H1 (cell line): ENCODE measurements around the gene IQGAP1. TPM values are rescaled to one million over a fixed set of nuclear protein-coding genes. Genes with fewer than 3 reads are reported as not detected.

Experiments
- CTCF ChIA-PET: fragments of 300-600 bp; sonication (Branson Sonifier 250); formaldehyde crosslinking; loops from one replicate; lab custom pipeline; 2021; ENCODE audit not compliant: partially characterized antibody; lab: Charles Lee
- POLR2A ChIA-PET: fragments of 300-600 bp; sonication (Branson Sonifier 250); formaldehyde crosslinking; loops from one replicate; lab custom pipeline; 2021; ENCODE audit warnings: inconsistent platforms; ENCODE audit not compliant: partially characterized antibody; lab: Charles Lee
- DNase-seq, 2 experiments: peaks; one replicate each; pipeline versions ENCODE4 v3.0.0 to v3.0.0-alpha.2; 2010 to 2022; ENCODE audit warnings: low spot score in 2 of 2, low read depth in 1 of 2, mixed read lengths in 1 of 2
- FAIRE-seq: peaks from 2 replicates; lab custom pipeline; 2011; peaks lifted over from hg19 to GRCh38; lab: Jason Lieb, UNC
- H2AFZ ChIP-seq: 2 replicates; pipeline ENCODE4 v1.8.1; 2012; ENCODE audit warnings: low read length, inconsistent platforms
- H2AK5ac ChIP-seq: 2 replicates; pipeline ENCODE4 v1.6.1; 2013; ENCODE audit warnings: low read depth, low read length
- H2BK120ac ChIP-seq: replicated peaks from 2 replicates; pipeline ENCODE3; 2013; ENCODE audit warnings: low read depth, low read length, inconsistent platforms
- H2BK12ac ChIP-seq: 2 replicates; pipeline ENCODE4 v1.6.1; 2013; ENCODE audit warnings: low read depth, low read length
- H2BK15ac ChIP-seq: 2 replicates; pipeline ENCODE4 v1.6.1; 2013; ENCODE audit warnings: low read length
- H2BK20ac ChIP-seq: 2 replicates; pipeline ENCODE4 v1.6.1; 2013; ENCODE audit warnings: low read length
- H2BK5ac ChIP-seq: 2 replicates; pipeline ENCODE4 v1.6.1; 2013; ENCODE audit warnings: low read depth, low read length
- H3K14ac ChIP-seq: 2 replicates; pipeline ENCODE4 v1.6.1; 2013; ENCODE audit warnings: inconsistent platforms; ENCODE audit not compliant: insufficient read length
- H3K18ac ChIP-seq: 2 replicates; pipeline ENCODE4 v1.6.1; 2013; ENCODE audit warnings: low read length; ENCODE audit errors: extremely low read depth
- H3K23ac ChIP-seq: 2 replicates; pipeline ENCODE4 v1.6.1; 2013; ENCODE audit warnings: inconsistent platforms; ENCODE audit not compliant: insufficient read length
- H3K23me2 ChIP-seq: 2 replicates; pipeline ENCODE4 v1.6.1; 2013; ENCODE audit warnings: low read depth, low read length
- H3K27ac ChIP-seq: 2 replicates; pipeline ENCODE4 v1.6.1; 2011; ENCODE audit warnings: low read depth, low read length, inconsistent platforms
- H3K27me3 ChIP-seq, 4 experiments: replicated peaks in 1 of 4; 1 replicate in 1 of 4; 2 replicates in 3 of 4; pipeline versions ENCODE4 v1.6.1 to v1.8.1; 2011 to 2013; ENCODE audit warnings: low read length in 3 of 4, mild to moderate bottlenecking in 3 of 4, inconsistent platforms in 2 of 4, mixed read lengths in 2 of 4, moderate library complexity in 1 of 4; ENCODE audit not compliant: control insufficient read depth in 3 of 4, insufficient read depth in 3 of 4; ENCODE audit errors: extremely low read depth in 1 of 4
- H3K36me3 ChIP-seq, 4 experiments: 2 replicates each; pipeline versions ENCODE4 v1.6.1 to v1.8.1; 2011 to 2013; ENCODE audit warnings: mild to moderate bottlenecking in 4 of 4, low read length in 3 of 4, moderate library complexity in 2 of 4, control low read depth in 1 of 4, inconsistent platforms in 1 of 4; ENCODE audit not compliant: insufficient read depth in 4 of 4, control insufficient read depth in 2 of 4
- H3K4ac ChIP-seq: replicated peaks from 2 replicates; pipeline ENCODE3; 2013; ENCODE audit warnings: low read length, low read depth, mixed read lengths, inconsistent platforms; ENCODE audit not compliant: insufficient read length
- H3K4me1 ChIP-seq, 4 experiments: replicated peaks in 1 of 4; 1 replicate in 1 of 4; 2 replicates in 3 of 4; pipeline versions ENCODE4 v1.6.1 to v1.8.1; 2011 to 2013; ENCODE audit warnings: low read length in 3 of 4, inconsistent platforms in 2 of 4, mixed read lengths in 1 of 4; ENCODE audit not compliant: insufficient read depth in 4 of 4, control insufficient read depth in 3 of 4
- H3K4me2 ChIP-seq, 2 experiments: 2 replicates each; pipeline versions ENCODE4 v1.6.1 to v1.8.1; 2011 to 2013; ENCODE audit warnings: low read depth in 2 of 2, low read length in 2 of 2, control low read depth in 1 of 2, inconsistent platforms in 1 of 2, mild to moderate bottlenecking in 1 of 2; ENCODE audit not compliant: insufficient read depth in 1 of 2
- H3K4me3 ChIP-seq, 4 experiments: fragments of 200-600, 300-600 bp in 1 of 4; sonication (generic), shearing (Covaris generic), sonication (Bioruptor Twin) in 1 of 4; 2 replicates each; pipeline versions ENCODE4 v1.5.1 to v1.8.1; 2011 to 2016; ENCODE audit warnings: low read length in 4 of 4, low read depth in 3 of 4, control low read depth in 2 of 4, inconsistent platforms in 2 of 4, mild to moderate bottlenecking in 2 of 4, mixed read lengths in 1 of 4, moderate library complexity in 1 of 4; ENCODE audit not compliant: insufficient read depth in 2 of 4; ENCODE audit errors: extremely low read depth in 1 of 4
- H3K56ac ChIP-seq: replicated peaks from 2 replicates; pipeline ENCODE3; 2013; ENCODE audit warnings: low read depth, mild to moderate bottlenecking, mixed read lengths, low read length, inconsistent platforms; ENCODE audit not compliant: insufficient read length
- H3K79me1 ChIP-seq: 2 replicates; pipeline ENCODE4 v1.6.1; 2013; ENCODE audit warnings: low read depth, low read length, control low read depth
- H3K79me2 ChIP-seq, 2 experiments: 2 replicates each; pipeline versions ENCODE4 v1.6.1 to v1.8.1; 2012 to 2013; ENCODE audit warnings: low read length in 2 of 2, mild to moderate bottlenecking in 2 of 2, inconsistent platforms in 1 of 2; ENCODE audit not compliant: insufficient read depth in 2 of 2, control insufficient read depth in 1 of 2
- H3K9ac ChIP-seq, 4 experiments: replicated peaks in 1 of 4; 1 replicate in 1 of 4; 2 replicates in 3 of 4; pipeline versions ENCODE4 v1.6.1 to v1.8.1; 2011 to 2013; ENCODE audit warnings: low read depth in 3 of 4, low read length in 3 of 4, control low read depth in 2 of 4, mild to moderate bottlenecking in 2 of 4, moderate library complexity in 2 of 4, inconsistent platforms in 1 of 4; ENCODE audit errors: extremely low read depth in 1 of 4
- H3K9me3 ChIP-seq, 2 experiments: 2 replicates each; pipeline versions ENCODE4 v1.6.1 to v1.8.1; 2012 to 2013; ENCODE audit warnings: mild to moderate bottlenecking in 2 of 2, moderate library complexity in 2 of 2, control low read depth in 1 of 2, inconsistent platforms in 1 of 2, low read depth in 1 of 2, low read length in 1 of 2, mixed read lengths in 1 of 2; ENCODE audit not compliant: insufficient read depth in 2 of 2
- H4K20me1 ChIP-seq, 2 experiments: replicated peaks in 1 of 2; 2 replicates each; pipeline versions ENCODE3 to v1.8.1; 2011 to 2013; ENCODE audit warnings: inconsistent platforms in 2 of 2, low read length in 2 of 2, mild to moderate bottlenecking in 1 of 2; ENCODE audit not compliant: insufficient read depth in 2 of 2, control insufficient read depth in 1 of 2
- H4K5ac ChIP-seq: 2 replicates; pipeline ENCODE4 v1.6.1; 2013; ENCODE audit warnings: low read length, low read depth, mixed read lengths, inconsistent platforms; ENCODE audit not compliant: insufficient read length
- H4K8ac ChIP-seq: 2 replicates; pipeline ENCODE4 v1.8.0; 2013; ENCODE audit warnings: mild to moderate bottlenecking, moderate library complexity, low read length, inconsistent platforms; ENCODE audit not compliant: insufficient read depth; ENCODE audit errors: extremely low read depth
- H4K91ac ChIP-seq: replicated peaks from 2 replicates; pipeline ENCODE3; 2013; ENCODE audit warnings: low read length, mixed read lengths, inconsistent platforms; ENCODE audit not compliant: insufficient read length
- BRCA1 ChIP-seq: IDR thresholded peaks from 2 replicates; pipeline ENCODE4 v1.6.1; 2012; ENCODE audit warnings: low read depth, low read length, improper control_type of control experiment
- CBX5 ChIP-seq: fragments of 300-800, 300-1000 bp; sonication (generic); IDR thresholded peaks from 2 replicates; pipeline ENCODE4 v1.7.1; 2016; ENCODE audit warnings: antibody characterized with exemption, low read length, low read depth
- EZH2 ChIP-seq: fragments of 200-600 bp; sonication (generic); IDR thresholded peaks from 2 replicates; pipeline ENCODE4 v1.7.1; 2012; ENCODE audit warnings: low read depth, mild to moderate bottlenecking, moderate library complexity, low read length, inconsistent platforms; ENCODE audit not compliant: severe bottlenecking
- JUND ChIP-seq: IDR thresholded peaks from 2 replicates; pipeline ENCODE4 v1.6.1; 2011; ENCODE audit warnings: mild to moderate bottlenecking, improper control_type of control experiment, low read length
- KDM1A ChIP-seq: fragments of 200-600, 300-600 bp; sonication (generic); IDR thresholded peaks from 2 replicates; pipeline ENCODE4 v1.7.1; 2016; ENCODE audit warnings: mild to moderate bottlenecking, low read length, borderline replicate concordance
- RBBP5 ChIP-seq: IDR thresholded peaks from 2 replicates; pipeline ENCODE4 v1.7.1; 2012; ENCODE audit warnings: low read depth, mild to moderate bottlenecking, inconsistent platforms, low read length, moderate library complexity, borderline replicate concordance
- RNF2 ChIP-seq: fragments of 200-900, 300-1000 bp; sonication (generic); IDR thresholded peaks from 2 replicates; pipeline ENCODE4 v1.7.1; 2016; ENCODE audit warnings: borderline replicate concordance, low read depth, mild to moderate bottlenecking, antibody characterized with exemption, low read length; ENCODE audit not compliant: poor library complexity, severe bottlenecking; ENCODE audit errors: missing control alignments
- RXRA ChIP-seq: IDR thresholded peaks from 2 replicates; pipeline ENCODE4 v1.6.1; 2011; ENCODE audit warnings: low read depth, mild to moderate bottlenecking, low read length, moderate library complexity; ENCODE audit not compliant: insufficient read depth
- SIRT6 ChIP-seq: IDR thresholded peaks from one replicate; pipeline ENCODE4 v1.7.1; 2012; ENCODE audit warnings: low read length, inconsistent platforms
- SRF ChIP-seq: IDR thresholded peaks from 2 replicates; pipeline ENCODE4 v1.6.1; 2011; ENCODE audit warnings: mild to moderate bottlenecking, low read depth, low read length, moderate library complexity
- TAF7 ChIP-seq: optimal IDR thresholded peaks from 2 replicates; pipeline ENCODE3; 2011; ENCODE audit warnings: low read depth, mild to moderate bottlenecking, inconsistent platforms, low read length, moderate library complexity, borderline replicate concordance
- TCF12 ChIP-seq: IDR thresholded peaks from 2 replicates; pipeline ENCODE4 v1.6.1; 2011; ENCODE audit warnings: low read depth, mild to moderate bottlenecking, low read length
- WGBS, 2 experiments: shearing (Covaris generic) in 1 of 2; methylation state at CpG; one replicate each; pipeline versions ENCODE4 v1.1.6 to v1.1.7; 2013 to 2015; ENCODE audit warnings: low lambda C conversion rate in 2 of 2, mixed read lengths in 2 of 2, inconsistent platforms in 1 of 2, low coverage in 1 of 2, missing lambda C conversion rate in 1 of 2; ENCODE audit not compliant: insufficient replicate concordance in 2 of 2, insufficient coverage in 1 of 2, insufficient read length in 1 of 2; ENCODE audit errors: extremely low coverage in 1 of 2, missing lambda C conversion rate in 1 of 2; 5-methylcytosine and 5-hydroxymethylcytosine counted together
- polyA plus RNA-seq, 7 experiments: library from polyadenylated mRNA; depleted of rRNA in 3 of 7; stranded (reverse) in 5 of 7; unstranded in 2 of 7; fragments of >200 nt in 5 of 7; fragments of 200-250 nt in 2 of 7; gene quantifications; 1 replicate in 5 of 7; 2 replicates in 1 of 7; 4 replicates in 1 of 7; pipeline versions ENCODE4 v1.2.1 to v1.2.3, GENCODE V29; 2011 to 2013; ENCODE audit warnings: missing spikeins in 2 of 7, mixed read lengths in 2 of 7
- total RNA-seq: library from RNA; stranded (reverse); fragmentation: NEBNext Ultra II Directional; extraction: Animal tissue kit (Norgen Biotek cat#: 25700); gene quantifications from 2 replicates; pipeline ENCODE4 v1.2.1, GENCODE V29; 2021

IQGAP1 gene
- total and polyA plus RNA-seq, 2 of the 8 experiments (the other 6 are each of a cell fraction or from before 2014, with no cell fraction given) = 56.0 to 138 TPM

GRCh38 chr15:90520365-90520764 lies 132.3 kb downstream of the IQGAP1 start:
- H4K20me1 ChIP-seq = no peaks in the 10 kb centered on the region
- no peak for DNase-seq
- H3K79me1 ChIP-seq = no peaks in the 10 kb centered on the region
- WGBS, 2 experiments = 90% methylated on average over 5 of the region's 5 CpGs; no CpG with 5 or more reads in 1 of the 2 experiments
- no peak overlapping the region for H4K91ac ChIP-seq
- H2AFZ ChIP-seq = peak overlapping the region; percentile 93; the same call in 1 of the 2 replicates
- H2BK120ac ChIP-seq = no peak overlapping the region
- CTCF ChIA-PET = interaction anchor here (0.6 to 1.5 kb wide), 7 partner anchors 10 to 240 kb away, joined by 3 to 6 read pairs (median 3); no protein-coding TSS in a partner anchor
- no peak overlapping the region for H2BK12ac ChIP-seq
- H3K56ac ChIP-seq = no peak overlapping the region
- no peaks in the 10 kb centered on the region for H3K79me2 ChIP-seq
- H3K4me2 ChIP-seq = no peak overlapping the region
- no peak overlapping the region for H3K9ac ChIP-seq
- POLR2A ChIA-PET = no interaction called here
- H3K14ac ChIP-seq = no peak overlapping the region
- no peak overlapping the region for H2AK5ac ChIP-seq
- no peak overlapping the region for H3K18ac ChIP-seq
- H4K5ac ChIP-seq = no peak overlapping the region
- H3K27ac ChIP-seq = no peak overlapping the region
- no peak overlapping the region for H3K4ac ChIP-seq
- H3K23me2 ChIP-seq = peaks cover 2% of the 10 kb centered on the region; the same call in 1 of the 2 replicates
- no peak overlapping the region for H2BK20ac ChIP-seq
- no peaks in the 10 kb centered on the region for H3K9me3 ChIP-seq
- no peaks in the 10 kb centered on the region for H3K36me3 ChIP-seq
- H3K23ac ChIP-seq = no peak overlapping the region
- H3K4me3 ChIP-seq = no peak overlapping the region
- no peaks in the 10 kb centered on the region for H3K27me3 ChIP-seq
- no peak for FAIRE-seq
- no peak overlapping the region for H2BK15ac ChIP-seq
- no peak overlapping the region for H4K8ac ChIP-seq
- H3K4me1 ChIP-seq = no peaks in the 10 kb centered on the region
- H2BK5ac ChIP-seq = no peak overlapping the region
- TF ChIP-seq RXRA = no peak
- no peak for TF ChIP-seq TCF12
- no peak for TF ChIP-seq KDM1A
- no peak for TF ChIP-seq CBX5
- TF ChIP-seq BRCA1 = no peak
- no peak for TF ChIP-seq TAF7
- no peak for TF ChIP-seq SIRT6
- TF ChIP-seq SRF = no peak
- TF ChIP-seq EZH2 = no peak
- no peak for TF ChIP-seq RBBP5
- no peak for TF ChIP-seq JUND
- no peak for TF ChIP-seq RNF2
